Cardiac fibroblast (primary cell): ENCODE results near the gene RASL10A.
A peak's percentile ranks its signal among the peaks of the same experiment; 100 is the strongest.

Source experiments
- DNase-seq, 2 donors: peaks; one replicate each; pipeline versions ENCODE4 v3.0.0 to v3.0.0-alpha.2; 2010; ENCODE audit warnings: low read depth in 2 of 2
- H3K4me3 ChIP-seq, 2 donors: replicated peaks in 1 of 2; 1 replicate in 1 of 2; 2 replicates in 1 of 2; pipeline ENCODE4 v1.5.1; 2011; ENCODE audit warnings: low read depth in 2 of 2, low read length in 2 of 2, mild to moderate bottlenecking in 2 of 2, moderate library complexity in 1 of 2
- TF ChIP-seq, protein P1 (sequence below): IDR thresholded peaks from one replicate; pipeline ENCODE4 v1.5.1; 2011; ENCODE audit warnings: low read depth, mild to moderate bottlenecking, low read length, inconsistent platforms

The RASL10A gene

DNA sequence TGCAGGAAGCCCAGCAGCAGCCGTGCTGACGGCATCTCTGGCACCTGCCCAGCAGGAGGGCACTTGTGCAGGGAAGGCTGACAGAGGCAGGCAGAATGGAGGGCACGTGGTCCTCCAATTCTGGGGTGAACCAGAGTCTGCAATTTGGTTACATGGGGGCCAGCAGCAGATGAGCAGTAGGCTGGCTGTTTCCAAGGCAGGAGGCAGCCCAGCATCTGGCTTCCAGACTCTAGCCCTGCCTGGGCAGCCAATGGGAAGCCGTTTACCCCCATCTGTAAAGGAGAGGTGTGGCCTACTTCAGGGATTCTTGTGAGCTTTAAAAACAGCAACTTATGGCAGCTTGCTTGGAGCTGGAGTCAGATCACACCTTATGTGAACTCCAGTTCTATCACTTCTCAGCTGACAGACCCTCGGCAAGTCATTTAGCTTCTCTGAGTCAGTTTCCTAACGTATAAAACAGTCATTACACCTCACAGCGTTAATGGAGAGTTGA lies 27.9 kb upstream of the RASL10A start:
- TF ChIP-seq, protein P1, sequence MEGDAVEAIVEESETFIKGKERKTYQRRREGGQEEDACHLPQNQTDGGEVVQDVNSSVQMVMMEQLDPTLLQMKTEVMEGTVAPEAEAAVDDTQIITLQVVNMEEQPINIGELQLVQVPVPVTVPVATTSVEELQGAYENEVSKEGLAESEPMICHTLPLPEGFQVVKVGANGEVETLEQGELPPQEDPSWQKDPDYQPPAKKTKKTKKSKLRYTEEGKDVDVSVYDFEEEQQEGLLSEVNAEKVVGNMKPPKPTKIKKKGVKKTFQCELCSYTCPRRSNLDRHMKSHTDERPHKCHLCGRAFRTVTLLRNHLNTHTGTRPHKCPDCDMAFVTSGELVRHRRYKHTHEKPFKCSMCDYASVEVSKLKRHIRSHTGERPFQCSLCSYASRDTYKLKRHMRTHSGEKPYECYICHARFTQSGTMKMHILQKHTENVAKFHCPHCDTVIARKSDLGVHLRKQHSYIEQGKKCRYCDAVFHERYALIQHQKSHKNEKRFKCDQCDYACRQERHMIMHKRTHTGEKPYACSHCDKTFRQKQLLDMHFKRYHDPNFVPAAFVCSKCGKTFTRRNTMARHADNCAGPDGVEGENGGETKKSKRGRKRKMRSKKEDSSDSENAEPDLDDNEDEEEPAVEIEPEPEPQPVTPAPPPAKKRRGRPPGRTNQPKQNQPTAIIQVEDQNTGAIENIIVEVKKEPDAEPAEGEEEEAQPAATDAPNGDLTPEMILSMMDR: no peak
- peak; percentile 10 to 36 for DNase-seq
- no peak overlapping the region for H3K4me3 ChIP-seq

DNA sequence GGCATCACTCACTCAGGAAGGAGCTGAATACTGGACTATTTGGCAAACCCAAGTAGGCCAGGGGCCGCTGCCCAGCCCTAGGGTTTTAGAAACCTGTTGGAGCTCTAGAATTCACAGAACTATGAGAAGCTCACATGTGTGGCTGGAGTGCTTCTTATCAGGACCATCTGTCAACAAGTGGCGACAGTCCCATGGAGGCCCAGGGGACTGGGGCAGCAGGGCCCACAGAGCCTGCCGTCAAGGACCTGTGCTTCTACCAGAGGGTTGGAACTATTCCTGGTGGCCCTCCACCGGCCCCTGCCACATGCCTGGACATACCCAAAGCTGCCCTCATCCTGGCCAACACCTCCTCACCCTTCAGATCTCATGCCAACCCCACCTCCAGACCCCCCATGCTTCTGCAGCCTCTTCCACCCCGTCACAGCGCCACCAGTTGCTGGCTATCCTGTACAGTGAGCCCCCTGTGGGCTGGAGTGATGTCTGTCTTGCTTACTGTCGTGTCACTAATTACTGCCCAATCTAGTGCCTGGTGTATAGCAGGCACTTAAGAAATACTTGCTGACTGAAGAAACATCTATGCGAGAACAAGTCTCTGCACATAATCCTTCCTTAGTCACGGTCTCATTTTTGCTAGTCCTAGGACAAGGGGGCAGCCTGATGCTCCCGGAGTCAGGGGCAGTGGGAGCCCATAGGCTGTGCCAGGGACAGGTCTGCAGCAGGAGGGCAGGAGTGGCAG lies 27.2 kb upstream of the RASL10A start:
- TF ChIP-seq, protein P1: no peak
- DNase-seq: no peak
- no peak overlapping the region for H3K4me3 ChIP-seq

DNA sequence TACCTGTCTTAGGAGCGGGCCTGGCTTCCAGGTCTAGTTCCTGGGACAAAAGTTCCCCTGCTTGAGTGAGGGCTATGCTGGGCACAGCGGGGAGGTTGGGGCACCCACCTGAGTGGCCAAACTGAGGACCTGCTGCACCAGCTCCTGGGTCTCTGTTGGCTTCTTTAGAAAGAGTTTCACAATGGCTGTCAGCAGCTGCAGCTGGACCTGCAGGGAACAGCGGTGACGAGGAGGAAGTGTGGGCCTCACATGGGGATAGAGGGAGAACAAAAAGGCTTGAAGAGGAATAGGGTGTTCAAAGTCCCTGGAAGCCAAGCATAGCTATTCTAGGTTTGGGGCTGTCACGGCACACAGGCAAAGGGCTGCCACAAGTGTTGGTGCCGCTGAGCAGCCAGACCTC lies 26.7 kb upstream of the RASL10A start:
- no peak for DNase-seq
- TF ChIP-seq, protein P1: no peak

DNA sequence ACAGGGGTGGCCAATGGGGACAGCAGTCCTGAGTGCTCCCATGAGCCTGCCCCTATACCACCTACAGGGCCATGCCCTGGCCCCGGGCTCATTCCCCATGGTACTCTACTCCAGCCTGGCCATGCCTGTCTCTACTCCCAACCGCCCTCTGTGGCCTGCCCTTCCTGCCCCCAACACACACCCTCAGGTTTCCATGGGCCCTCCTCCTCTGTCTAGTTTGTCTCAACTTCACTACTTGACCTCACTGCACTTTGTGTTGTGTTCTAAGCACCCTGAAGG lies 26.3 kb upstream of the RASL10A start:
- TF ChIP-seq, protein P1: no peak
- no peak for DNase-seq
- no peak overlapping the region for H3K4me3 ChIP-seq

More for the DNA sequence above, 26.7 kb upstream of the RASL10A start:
- no peak overlapping the region for H3K4me3 ChIP-seq

DNA sequence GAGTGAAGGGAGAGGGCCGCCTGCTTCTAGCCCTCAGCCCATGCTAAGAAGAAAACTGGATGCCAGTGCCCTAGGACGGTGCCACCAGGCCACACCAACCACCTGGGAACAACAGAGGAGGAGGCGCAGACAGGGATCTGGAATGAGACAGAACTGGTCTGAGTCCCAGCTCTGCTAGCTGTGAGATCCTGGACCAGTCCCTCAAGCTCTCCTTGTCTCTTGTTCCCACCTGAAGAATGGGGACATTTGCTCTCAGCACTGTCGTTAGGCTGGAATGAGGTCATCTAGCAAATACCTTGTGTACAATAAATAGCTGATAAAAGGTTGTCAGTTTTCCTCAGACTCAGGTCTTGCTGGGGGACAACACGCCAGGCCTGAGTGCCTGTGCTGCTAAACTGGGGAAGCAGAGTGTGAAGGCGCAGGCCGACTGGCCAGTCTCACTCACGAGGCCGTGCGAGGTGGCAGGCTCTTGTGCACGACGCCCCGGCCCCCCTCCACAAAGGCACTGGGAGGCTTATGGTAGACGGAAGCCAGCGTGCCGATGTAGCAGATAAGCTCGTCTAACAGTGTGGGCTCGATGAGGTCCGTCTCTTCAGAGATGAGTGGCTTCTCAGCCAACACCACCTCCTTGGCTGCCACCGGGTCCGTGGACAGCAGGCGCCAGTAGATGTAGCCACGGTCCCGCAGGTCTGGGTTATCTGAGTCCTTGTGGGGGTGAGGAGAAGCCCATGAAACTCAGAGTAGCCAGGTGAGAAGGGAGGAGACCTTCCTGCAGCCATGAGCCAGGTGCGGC lies 25.8 kb upstream of the RASL10A start:
- no peak overlapping the region for H3K4me3 ChIP-seq
- no peak for DNase-seq
- TF ChIP-seq, protein P1: no peak

DNA sequence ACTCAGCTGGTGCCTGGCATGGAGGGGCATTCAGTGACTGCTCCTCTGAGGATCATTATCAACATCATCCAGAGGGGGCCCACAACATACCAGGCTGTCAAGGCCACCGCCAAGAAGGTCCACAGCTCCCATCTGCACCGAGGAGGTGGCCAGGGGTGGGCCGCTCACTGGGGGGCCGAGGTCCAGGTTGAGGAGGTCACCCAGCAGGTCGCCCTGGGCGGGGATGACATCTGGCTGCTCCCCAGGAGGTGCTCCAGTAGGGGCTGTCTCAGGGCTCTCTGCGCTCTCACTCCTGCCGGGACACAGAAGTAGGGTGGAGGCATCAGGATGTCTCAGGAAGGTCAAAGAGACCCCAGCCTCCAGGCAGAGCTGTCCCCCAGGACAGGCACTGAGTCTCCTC lies 25.1 kb upstream of the RASL10A start:
- no peak for DNase-seq
- TF ChIP-seq, protein P1: no peak
- no peak overlapping the region for H3K4me3 ChIP-seq
